ENCODE results near the gene CHST11.

The CHST11 gene

GRCh38 chr12:104709692-104710435, 253.1 kb downstream of the CHST11 start:
- no peak for DNase-seq
- in situ Hi-C loops (cut with MboI; ENCODE audit: low pct_unique_long_range_greater_than_20kb, low sequenced_read_pairs) = no loop called here

- in situ Hi-C loops (cut with MboI; ENCODE audit: low pct_unique_long_range_greater_than_20kb, low sequenced_read_pairs) = no loop called here
- no peak for DNase-seq
Measured at GRCh38 chr12:104710940-104711689, 254.4 kb downstream of the CHST11 start.

- DNase-seq = no peak
- in situ Hi-C loops (cut with MboI; ENCODE audit: low pct_unique_long_range_greater_than_20kb, low sequenced_read_pairs) = no loop called here
Measured at GRCh38 chr12:104712477-104712876, 255.7 kb downstream of the CHST11 start.

- DNase-seq = no peak
- in situ Hi-C loops (cut with MboI; ENCODE audit: low pct_unique_long_range_greater_than_20kb, low sequenced_read_pairs) = no loop called here
Measured at GRCh38 chr12:104712968-104713367, 256.2 kb downstream of the CHST11 start.

GRCh38 chr12:104713444-104713843, 256.7 kb downstream of the CHST11 start:
- in situ Hi-C loops (cut with MboI; ENCODE audit: low pct_unique_long_range_greater_than_20kb, low sequenced_read_pairs) = no loop called here
- no peak for DNase-seq

GRCh38 chr12:104714369-104714768, 257.6 kb downstream of the CHST11 start:
- no peak for DNase-seq
- in situ Hi-C loops (cut with MboI; ENCODE audit: low pct_unique_long_range_greater_than_20kb, low sequenced_read_pairs) = no loop called here

GRCh38 chr12:104716172-104716571, 259.4 kb downstream of the CHST11 start:
- DNase-seq = no peak
- in situ Hi-C loops (cut with MboI; ENCODE audit: low pct_unique_long_range_greater_than_20kb, low sequenced_read_pairs) = no loop called here

- no peak for DNase-seq
- in situ Hi-C loops (cut with MboI; ENCODE audit: low pct_unique_long_range_greater_than_20kb, low sequenced_read_pairs) = no loop called here
Measured at GRCh38 chr12:104718304-104718929, 261.7 kb downstream of the CHST11 start.

GRCh38 chr12:104719700-104720338, 263.1 kb downstream of the CHST11 start:
- in situ Hi-C loops (cut with MboI; ENCODE audit: low pct_unique_long_range_greater_than_20kb, low sequenced_read_pairs) = no loop called here
- DNase-seq = no peak

- no peak for DNase-seq
- in situ Hi-C loops (cut with MboI; ENCODE audit: low pct_unique_long_range_greater_than_20kb, low sequenced_read_pairs) = no loop called here
Measured at GRCh38 chr12:104720339-104721038, 263.7 kb downstream of the CHST11 start.

- DNase-seq = no peak
- in situ Hi-C loops (cut with MboI; ENCODE audit: low pct_unique_long_range_greater_than_20kb, low sequenced_read_pairs) = no loop called here
Measured at GRCh38 chr12:104721039-104721405, 264.3 kb downstream of the CHST11 start.

GRCh38 chr12:104721936-104722335, 265.2 kb downstream of the CHST11 start:
- no peak for DNase-seq
- in situ Hi-C loops (cut with MboI; ENCODE audit: low pct_unique_long_range_greater_than_20kb, low sequenced_read_pairs) = no loop called here

GRCh38 chr12:104722601-104723534, 266.1 kb downstream of the CHST11 start:
- in situ Hi-C loops (cut with MboI; ENCODE audit: low pct_unique_long_range_greater_than_20kb, low sequenced_read_pairs) = no loop called here
- no peak for DNase-seq

GRCh38 chr12:104723895-104724294, 267.1 kb downstream of the CHST11 start:
- in situ Hi-C loops (cut with MboI; ENCODE audit: low pct_unique_long_range_greater_than_20kb, low sequenced_read_pairs) = no loop called here
- DNase-seq = no peak

- in situ Hi-C loops (cut with MboI; ENCODE audit: low pct_unique_long_range_greater_than_20kb, low sequenced_read_pairs) = no loop called here
- DNase-seq = no peak
Measured at GRCh38 chr12:104724992-104725585, 268.3 kb downstream of the CHST11 start.

- no peak for DNase-seq
- in situ Hi-C loops (cut with MboI; ENCODE audit: low pct_unique_long_range_greater_than_20kb, low sequenced_read_pairs) = no loop called here
Measured at GRCh38 chr12:104725610-104726009, 268.9 kb downstream of the CHST11 start.

GRCh38 chr12:104727726-104728465, 271.1 kb downstream of the CHST11 start:
- peak; percentile 45 for DNase-seq
- in situ Hi-C loops (cut with MboI; ENCODE audit: low pct_unique_long_range_greater_than_20kb, low sequenced_read_pairs) = no loop called here
